DOHH2 (cell line): ENCODE measurements around the gene GMFB.

Source experiments
- H3F3A ChIP-seq: fragments of 200-600 bp; sonication (generic), shearing (Covaris generic); 2 replicates; pipeline ENCODE4 v1.6.0; 2016; ENCODE audit warnings: antibody characterized with exemption, mild to moderate bottlenecking; ENCODE audit not compliant: control insufficient read depth, insufficient read depth
- H3K27ac ChIP-seq: fragments of 200-600 bp; sonication (generic); 2 replicates; pipeline ENCODE4 v1.5.1; 2014; ENCODE audit warnings: low read depth, mild to moderate bottlenecking, low read length, moderate library complexity
- H3K27me3 ChIP-seq: fragments of 200-600 bp; sonication (generic); 2 replicates; pipeline ENCODE4 v1.6.1; 2014; ENCODE audit warnings: mild to moderate bottlenecking, low read length, mixed read lengths; ENCODE audit not compliant: control insufficient read depth
- H3K36me3 ChIP-seq: fragments of 200-600 bp; sonication (generic); 2 replicates; pipeline ENCODE4 v1.6.1; 2014; ENCODE audit warnings: mild to moderate bottlenecking, low read length, moderate library complexity, mixed read lengths; ENCODE audit not compliant: control insufficient read depth
- H3K4me1 ChIP-seq: fragments of 200-600 bp; sonication (generic); 2 replicates; pipeline ENCODE4 v1.6.1; 2014; ENCODE audit warnings: mild to moderate bottlenecking, low read length, mixed read lengths; ENCODE audit not compliant: control insufficient read depth
- H3K4me2 ChIP-seq: fragments of 200-600 bp; sonication (generic); 2 replicates; pipeline ENCODE4 v1.6.0; 2014; ENCODE audit warnings: mild to moderate bottlenecking, low read length, moderate library complexity
- H3K4me3 ChIP-seq: fragments of 200-600 bp; sonication (generic); 2 replicates; pipeline ENCODE4 v1.5.1; 2014; ENCODE audit warnings: mild to moderate bottlenecking, low read length, mixed read lengths
- H3K79me2 ChIP-seq: fragments of 200-600 bp; sonication (generic); 2 replicates; pipeline ENCODE4 v1.6.1; 2014; ENCODE audit warnings: mild to moderate bottlenecking, low read length, mixed read lengths; ENCODE audit not compliant: control insufficient read depth
- H3K9me2 ChIP-seq: fragments of 200-600 bp; sonication (generic); replicated peaks from 2 replicates; pipeline ENCODE4 v1.6.1; 2014; ENCODE audit warnings: mild to moderate bottlenecking, low read length, mixed read lengths; ENCODE audit not compliant: control insufficient read depth
- H3K9me3 ChIP-seq: fragments of 200-600 bp; sonication (generic); 2 replicates; pipeline ENCODE4 v1.6.1; 2014; ENCODE audit warnings: antibody characterized with exemption, low read length, mixed read lengths; ENCODE audit not compliant: control insufficient read depth, insufficient read depth
- H4K20me1 ChIP-seq: fragments of 200-600 bp; sonication (generic); 2 replicates; pipeline ENCODE4 v1.6.0; 2014; ENCODE audit warnings: low read depth, mild to moderate bottlenecking, antibody characterized with exemption, low read length, moderate library complexity; ENCODE audit not compliant: control insufficient read depth, insufficient read depth
- CTCF ChIP-seq: fragments of 200-600 bp; sonication (generic); IDR thresholded peaks from one replicate; pipeline ENCODE4 v1.5.1; 2014; ENCODE audit warnings: antibody characterized with exemption, mild to moderate bottlenecking, low read depth, low read length; ENCODE audit not compliant: poor library complexity, severe bottlenecking
- EZH2phosphoT487 ChIP-seq: fragments of 200-600 bp; sonication (generic); IDR thresholded peaks from 2 replicates; pipeline ENCODE4 v1.6.1; 2017; ENCODE audit warnings: borderline replicate concordance, mild to moderate bottlenecking, antibody characterized with exemption, low read length, moderate library complexity, mixed read lengths

GMFB gene

GRCh38 chr14:54532111-54533012, 43.6 kb upstream of the GMFB start:
- Histone ChIP-seq H4K20me1 (no peaks in the 10 kb centered on the region), H3K4me3 (no peak overlapping the region), H3K79me2 (no peaks in the 10 kb centered on the region), H3K4me2 (peak overlapping the region; percentile 3; the same call in 1 of the 2 replicates), H3K9me2 (no peaks in the 10 kb centered on the region), H3F3A (no peaks in the 10 kb centered on the region), H3K4me1 (peaks cover 10% of the 10 kb centered on the region), H3K27ac (no peak overlapping the region), H3K36me3 (no peaks in the 10 kb centered on the region), H3K9me3 (no peaks in the 10 kb centered on the region), H3K27me3 (no peaks in the 10 kb centered on the region)
- TF ChIP-seq EZH2phosphoT487 (no peak), CTCF (no peak)

GRCh38 chr14:54529811-54530210, 41.0 kb upstream of the GMFB start:
- Histone ChIP-seq H4K20me1 (no peaks in the 10 kb centered on the region), H3K4me1 (peaks cover 10% of the 10 kb centered on the region), H3K27ac (no peak overlapping the region), H3K9me2 (no peaks in the 10 kb centered on the region), H3K4me2 (no peak overlapping the region), H3K9me3 (no peaks in the 10 kb centered on the region), H3F3A (no peaks in the 10 kb centered on the region), H3K79me2 (no peaks in the 10 kb centered on the region), H3K36me3 (peaks cover 4% of the 10 kb centered on the region), H3K27me3 (no peaks in the 10 kb centered on the region), H3K4me3 (no peak overlapping the region)
- TF ChIP-seq CTCF (no peak), EZH2phosphoT487 (no peak)

GRCh38 chr14:54528973-54529372, 40.2 kb upstream of the GMFB start:
- Histone ChIP-seq H3K9me3 (no peaks in the 10 kb centered on the region), H4K20me1 (no peaks in the 10 kb centered on the region), H3K4me3 (no peak overlapping the region), H3K27ac (no peak overlapping the region), H3K9me2 (no peaks in the 10 kb centered on the region), H3K4me1 (peaks cover 10% of the 10 kb centered on the region), H3K36me3 (peaks cover 12% of the 10 kb centered on the region), H3K79me2 (no peaks in the 10 kb centered on the region), H3K27me3 (no peaks in the 10 kb centered on the region), H3F3A (no peaks in the 10 kb centered on the region), H3K4me2 (no peak overlapping the region)
- TF ChIP-seq CTCF (no peak), EZH2phosphoT487 (no peak)
